Stimulated activated CD8-positive, alpha-beta memory T cell treated with anti-CD3 and anti-CD28 coated beads, Interleukin-7, amount 100 ng/mL, for 1 hour (primary cell): ENCODE measurements around the gene OR5D14.

Experiments used
- DNase-seq, 2 donors: peaks; one replicate each; pipeline ENCODE4 v3.0.0-alpha.2; 2020; ENCODE audit warnings: low read depth in 2 of 2

The OR5D14 gene

GRCh38 chr11:55795256-55795655 lies at the start of gene OR5D14:
TSS of gene OR5D14 (plus strand) at chr11:55795556. CDS start at chr11:55795556, 0 bp downstream.
- no peak for DNase-seq

- no peak for DNase-seq
Observed at GRCh38 chr11:55773138-55773537, 22.2 kb upstream of the OR5D14 start, which contains the start of gene OR5D13. TSS of gene OR5D13 (plus strand) at chr11:55773438. CDS start at chr11:55773438, 0 bp downstream.

- no peak for DNase-seq
Observed at GRCh38 chr11:55791606-55792005, 3.8 kb upstream of the OR5D14 start.

DNA sequence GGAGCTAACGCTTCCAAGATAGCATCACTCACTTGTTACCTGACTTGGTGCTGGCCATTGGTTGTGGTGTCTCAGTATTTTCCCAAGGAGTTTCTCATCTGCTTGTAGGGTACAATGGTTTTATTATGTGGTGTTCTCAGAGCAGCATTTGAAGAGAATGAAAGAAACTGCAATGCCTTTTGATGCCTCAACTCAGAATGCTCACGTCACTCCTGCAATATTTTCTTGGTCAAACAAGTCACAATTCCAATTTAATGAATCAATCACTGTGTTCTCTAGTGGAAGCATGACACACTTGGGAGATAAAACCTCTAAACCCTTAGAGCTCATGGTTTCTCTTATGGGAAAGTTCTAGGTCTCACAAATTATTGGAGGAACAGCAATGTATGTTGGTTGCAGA lies 2.0 kb upstream of the OR5D14 start:
- no peak for DNase-seq

DNA sequence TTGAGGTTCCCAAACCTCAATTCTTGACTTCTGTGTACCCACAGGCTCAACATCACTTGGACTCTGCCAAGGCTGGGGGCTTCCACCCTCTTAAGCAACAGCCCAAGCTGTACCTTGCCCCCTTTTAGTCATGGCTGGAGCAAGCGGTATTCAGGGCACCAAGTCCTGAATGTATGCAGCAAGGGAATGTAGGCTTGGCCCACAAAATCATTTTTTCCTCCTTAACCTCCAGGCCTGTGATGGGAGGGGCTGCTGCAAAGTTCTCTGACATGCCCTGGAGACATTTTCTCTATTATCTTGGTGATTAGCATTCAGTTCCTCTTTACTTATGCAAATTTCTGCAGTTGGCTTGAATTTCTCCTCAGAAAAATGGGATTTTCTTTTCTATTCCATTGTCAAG lies 10.9 kb downstream of the OR5D14 start:
- DNase-seq: no peak

DNA sequence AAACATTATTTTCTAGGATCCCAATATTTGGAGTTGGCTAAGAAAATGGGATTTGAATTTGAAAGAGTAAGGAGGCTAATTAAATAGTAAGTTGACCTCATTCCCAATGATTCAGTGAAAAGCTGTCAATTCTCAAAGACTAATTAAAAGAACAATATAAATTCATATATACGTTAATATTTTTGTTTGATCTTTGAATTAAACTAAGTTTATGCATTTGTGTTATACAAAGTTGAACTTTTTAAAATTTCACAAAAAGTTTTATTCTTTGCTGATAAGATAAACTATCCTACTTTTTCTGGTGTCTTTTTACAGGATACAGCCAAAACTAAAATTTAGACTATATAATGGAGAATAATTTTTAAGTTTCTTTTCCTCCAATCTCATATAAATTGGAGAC lies 15.7 kb downstream of the OR5D14 start, which contains the start of gene OR5L1:
Gene OR5L1 (plus strand): TSS at position 301 of the 400 bp plus-strand sequence. CDS start 100 bp downstream, outside the sequence.
- no peak for DNase-seq

DNA sequence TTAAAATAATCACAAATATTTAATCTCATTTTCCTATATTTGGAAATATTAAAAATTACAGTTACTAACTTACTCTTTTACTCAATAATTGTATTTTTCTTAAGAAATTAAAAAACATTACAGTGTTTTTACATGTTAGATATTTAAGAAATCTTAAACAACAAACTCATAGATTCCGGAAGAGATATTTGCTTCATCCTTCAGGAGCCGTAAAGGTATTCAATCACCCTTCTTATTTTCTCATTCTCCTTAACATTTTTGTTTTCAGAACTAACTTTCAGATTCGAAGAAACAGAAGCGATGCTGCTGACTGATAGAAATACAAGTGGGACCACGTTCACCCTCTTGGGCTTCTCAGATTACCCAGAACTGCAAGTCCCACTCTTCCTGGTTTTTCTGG lies 24.0 kb downstream of the OR5D14 start, which contains the start of gene OR5D18:
Gene OR5D18 (plus strand): TSS at position 301 of the 400 bp plus-strand sequence. CDS start 0 bp downstream, at position 301.
- DNase-seq: no peak

DNA sequence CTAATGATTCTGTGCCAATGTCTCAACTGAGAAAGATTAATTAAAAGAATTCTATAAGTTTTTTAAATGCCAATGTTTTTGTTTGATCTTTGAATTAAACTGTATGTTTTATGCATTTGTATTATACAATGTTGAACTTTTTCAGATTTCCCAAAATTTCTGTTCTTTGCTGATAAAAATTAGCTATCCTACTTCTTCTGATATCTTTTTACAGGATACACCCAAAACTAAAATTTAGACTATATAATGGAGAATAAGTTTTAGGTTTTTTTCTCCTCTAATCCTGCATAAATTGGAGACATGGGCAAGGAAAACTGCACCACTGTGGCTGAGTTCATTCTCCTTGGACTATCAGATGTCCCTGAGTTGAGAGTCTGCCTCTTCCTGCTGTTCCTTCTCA lies 31.6 kb downstream of the OR5D14 start, which contains the start of gene OR5L2:
Gene OR5L2 (plus strand): TSS at position 301 of the 400 bp plus-strand sequence. CDS start 0 bp downstream, at position 301.
- no peak for DNase-seq

DNA sequence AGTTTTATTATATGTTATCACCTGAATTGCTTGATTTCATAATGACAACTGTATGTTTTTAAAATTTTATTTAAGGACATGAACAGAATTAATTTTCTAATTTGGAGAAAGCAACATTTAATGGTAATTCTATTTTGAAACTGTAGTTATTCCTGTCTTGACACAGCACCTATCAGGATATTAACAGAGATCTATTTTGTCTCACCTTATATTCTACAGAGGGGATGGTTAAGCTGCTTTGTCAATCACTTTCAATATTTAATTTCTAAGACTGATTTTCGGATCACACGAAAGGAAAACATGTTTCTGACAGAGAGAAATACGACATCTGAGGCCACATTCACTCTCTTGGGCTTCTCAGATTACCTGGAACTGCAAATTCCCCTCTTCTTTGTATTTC lies 43.1 kb downstream of the OR5D14 start, which contains the start of gene OR5D16:
Gene OR5D16 (plus strand): TSS at position 301 of the 400 bp plus-strand sequence. CDS start 0 bp downstream, at position 301.
- DNase-seq: no peak
